ENCODE results near the gene MAD1L1. TPM values are rescaled to one million over a fixed set of nuclear protein-coding genes. Genes with fewer than 3 reads are reported as not detected.

Gene MAD1L1
- total RNA-seq, 1 donor from 2014 or later, result 32.7 TPM

GRCh38 chr7:2242541-2243429, 10.0 kb upstream of the MAD1L1 start:
- DNase-seq (ENCODE audit: extremely low spot score, unreplicated experiment), result no peak
- Mint-ChIP-seq H3K27ac (ENCODE audit: unreplicated experiment) (peak overlapping the region; percentile 83), H3K4me1 (ENCODE audit: unreplicated experiment) (peaks cover 23% of the 10 kb centered on the region), H3K9me3 (ENCODE audit: unreplicated experiment) (no peaks in the 10 kb centered on the region), H3K4me3 (ENCODE audit: unreplicated experiment) (peak overlapping the region; percentile 95), H3K27me3 (ENCODE audit: unreplicated experiment) (no peaks in the 10 kb centered on the region), H3K36me3 (ENCODE audit: unreplicated experiment) (peaks cover 6% of the 10 kb centered on the region)
- TF ChIP-seq CTCF (IDR thresholded peaks at IDR 0.05), result no peak

- H3K4me1 Mint-ChIP-seq (ENCODE audit: unreplicated experiment), result peaks cover 23% of the 10 kb centered on the region
- H3K27me3 Mint-ChIP-seq (ENCODE audit: unreplicated experiment), result no peaks in the 10 kb centered on the region
- peak; percentile 93 for DNase-seq (ENCODE audit: extremely low spot score, unreplicated experiment)
- no peak for TF ChIP-seq CTCF (IDR thresholded peaks at IDR 0.05)
- peak within 1 kb of the TSS; percentile 95 for H3K4me3 Mint-ChIP-seq (ENCODE audit: unreplicated experiment)
- H3K27ac Mint-ChIP-seq (ENCODE audit: unreplicated experiment), result peak within 1 kb of the TSS; percentile 83
- H3K9me3 Mint-ChIP-seq (ENCODE audit: unreplicated experiment), result no peaks in the 10 kb centered on the region
- peaks cover 11% of the 10 kb centered on the region for H3K36me3 Mint-ChIP-seq (ENCODE audit: unreplicated experiment)
These were observed 9.1 kb upstream of the MAD1L1 start, which contains the start of the genes MRM2 and NUDT1 for GRCh38 chr7:2241580-2242540. Gene MRM2 (minus strand): TSS chr7:2242205. CDS start chr7:2242169, 36 bp downstream. Gene NUDT1 (plus strand): TSS chr7:2242226. CDS start chr7:2244575, 2,349 bp downstream.

DNA sequence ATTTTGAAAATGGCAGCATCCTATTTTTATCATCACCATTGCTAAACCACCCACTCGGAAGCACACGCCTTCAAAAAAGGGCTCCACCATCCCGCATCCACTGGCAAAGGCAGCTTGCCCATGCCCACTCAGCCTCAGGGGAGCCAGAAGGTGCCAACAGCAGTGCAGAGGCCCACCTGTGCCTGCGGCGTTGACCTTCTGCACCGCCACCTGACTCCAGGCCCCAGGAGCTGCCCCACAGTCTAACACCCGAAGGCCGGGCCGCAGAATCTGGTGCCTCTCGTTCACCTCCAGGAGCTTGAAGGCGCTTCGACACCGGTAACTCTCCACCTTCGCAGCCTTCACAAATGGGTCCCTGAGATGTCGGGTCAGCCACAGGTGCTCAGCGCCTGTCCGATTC, 6.5 kb upstream of the MAD1L1 start:
- TF ChIP-seq CTCF (IDR thresholded peaks at IDR 0.05), result no peak
- Mint-ChIP-seq H3K27me3 (ENCODE audit: unreplicated experiment) (no peaks in the 10 kb centered on the region), H3K27ac (ENCODE audit: unreplicated experiment) (no peak overlapping the region), H3K4me3 (ENCODE audit: unreplicated experiment) (no peak overlapping the region), H3K9me3 (ENCODE audit: unreplicated experiment) (no peaks in the 10 kb centered on the region), H3K4me1 (ENCODE audit: unreplicated experiment) (peaks cover 23% of the 10 kb centered on the region), H3K36me3 (ENCODE audit: unreplicated experiment) (peaks cover 23% of the 10 kb centered on the region)
- DNase-seq (ENCODE audit: extremely low spot score, unreplicated experiment), result no peak

DNA sequence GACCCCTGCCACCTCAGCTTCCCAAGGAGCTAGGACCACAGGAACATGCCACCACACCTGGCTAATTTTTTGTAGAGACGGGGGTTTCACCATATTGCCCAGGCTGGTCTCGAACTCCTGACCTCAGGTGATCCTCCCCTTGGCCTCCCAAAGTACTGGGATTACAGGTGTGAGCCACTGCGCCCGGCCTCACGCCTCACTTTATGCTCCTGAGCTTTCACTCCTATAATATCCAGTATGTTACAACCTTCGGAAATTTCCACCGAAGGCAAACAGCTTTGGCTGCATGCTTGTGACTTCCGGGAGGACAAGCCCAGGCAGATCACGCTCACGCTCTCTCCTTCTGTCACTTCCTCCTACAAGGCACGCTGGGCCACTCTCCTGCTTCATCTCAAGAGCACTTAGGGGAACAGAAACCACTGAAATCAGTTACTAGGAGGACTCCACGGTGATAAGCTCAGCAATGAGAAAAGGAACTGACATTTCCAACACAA, 4.4 kb upstream of the MAD1L1 start:
- Mint-ChIP-seq H3K4me3 (ENCODE audit: unreplicated experiment) (no peak overlapping the region), H3K9me3 (ENCODE audit: unreplicated experiment) (no peaks in the 10 kb centered on the region), H3K4me1 (ENCODE audit: unreplicated experiment) (peaks cover 22% of the 10 kb centered on the region), H3K27me3 (ENCODE audit: unreplicated experiment) (no peaks in the 10 kb centered on the region), H3K27ac (ENCODE audit: unreplicated experiment) (no peak overlapping the region), H3K36me3 (ENCODE audit: unreplicated experiment) (peaks cover 23% of the 10 kb centered on the region)
- TF ChIP-seq CTCF (IDR thresholded peaks at IDR 0.05), result no peak
- no peak for DNase-seq (ENCODE audit: extremely low spot score, unreplicated experiment)

Measured in osteocyte (in vitro differentiated cells).